Esophagus muscularis mucosa (tissue), 4 donors: ENCODE measurements around the gene GTSE1. TPM values are rescaled to one million over a fixed set of nuclear protein-coding genes. Genes with fewer than 3 reads are reported as not detected.

ENCODE experiments used
- DNase-seq: peaks from one replicate; pipeline ENCODE4 v3.0.0-alpha.2; 2017; ENCODE audit errors: extremely low spot score
- H3K27ac ChIP-seq, 4 donors: fragments of 200-600 bp; sonication (generic); replicated peaks in 1 of 4; 1 replicate in 3 of 4; 2 replicates in 1 of 4; pipeline ENCODE4 v1.5.1; 2016 to 2019; ENCODE audit warnings: mild to moderate bottlenecking in 1 of 4
- H3K27me3 ChIP-seq, 4 donors: fragments of 200-600 bp; sonication (generic); one replicate each; pipeline versions ENCODE4 v1.5.1 to v1.6.0; 2016 to 2019
- H3K36me3 ChIP-seq, 4 donors: fragments of 200-600 bp; sonication (generic); one replicate each; pipeline ENCODE4 v1.5.1; 2016 to 2019
- H3K4me1 ChIP-seq, 4 donors: fragments of 200-600 bp; sonication (generic); one replicate each; pipeline ENCODE4 v1.5.1; 2016 to 2019
- H3K4me3 ChIP-seq, 4 donors: fragments of 200-600 bp; sonication (generic); 1 replicate in 2 of 4; 2 replicates in 2 of 4; pipeline ENCODE4 v1.5.1; 2016 to 2019; ENCODE audit warnings: mild to moderate bottlenecking in 4 of 4, moderate library complexity in 1 of 4
- H3K9me3 ChIP-seq, 4 donors: fragments of 200-600 bp; sonication (generic); 1 replicate in 3 of 4; 2 replicates in 1 of 4; pipeline ENCODE4 v1.5.1; 2016 to 2019
- CTCF ChIP-seq, 3 experiments: fragments of 200-600 bp in 2 of 3; fragments of 450-650 bp in 1 of 3; sonication (generic) in 2 of 3; IDR thresholded peaks; one replicate each; pipeline ENCODE4 v1.5.1; 2017 to 2019; ENCODE audit warnings: antibody characterized with exemption in 3 of 3, mild to moderate bottlenecking in 2 of 3, moderate library complexity in 1 of 3
- EP300 ChIP-seq: sonication (generic); formaldehyde crosslinking; IDR thresholded peaks from one replicate; pipeline ENCODE4 v1.6.1; 2017; ENCODE audit warnings: antibody characterized with exemption
- POLR2A ChIP-seq: fragments of 450-650 bp; IDR thresholded peaks from one replicate; pipeline ENCODE4 v1.6.1; 2017; ENCODE audit warnings: antibody characterized with exemption, moderate library complexity, mild to moderate bottlenecking, low read depth
- POLR2AphosphoS5 ChIP-seq, 2 donors: sonication (generic); formaldehyde crosslinking; IDR thresholded peaks; one replicate each; pipeline ENCODE4 v1.6.1; 2017; ENCODE audit warnings: antibody characterized with exemption in 2 of 2
- WGBS: methylation state at CpG from one replicate; pipeline ENCODE4 v1.1.5; 2018; 5-methylcytosine and 5-hydroxymethylcytosine counted together
- intact Hi-C: fragments of 100-400 bp; cut with DNase I; formaldehyde crosslinking; loops from one replicate; pipeline ENCODE4 v1.15.1; 2023
- total RNA-seq, 4 donors: library from RNA; depleted of rRNA; stranded (reverse); fragments of >200 nt; gene quantifications; one replicate each; pipeline versions ENCODE4 v1.1.0 to v1.2.1, GENCODE V29; 2016

Gene GTSE1
- total RNA-seq, 4 donors from 2014 or later, result 1.0 TPM; not detected in 3

- Histone ChIP-seq H3K27me3 (no peaks in the 10 kb centered on the region), H3K36me3 (no peaks in the 10 kb centered on the region), H3K9me3 (no peaks in the 10 kb centered on the region), H3K27ac (no peak overlapping the region), H3K4me1 (no peaks in the 10 kb centered on the region), H3K4me3 (no peak overlapping the region)
- 96% methylated on average over 15 of the region's 15 CpGs for WGBS
- TF ChIP-seq POLR2A (no peak), POLR2AphosphoS5 (IDR thresholded peaks at IDR 0.05) (no peak), EP300 (no peak), CTCF (IDR thresholded peaks at IDR 0.05) (no peak)
- intact Hi-C loops, result no loop called here
- DNase-seq, result no peak
Observed at GRCh38 chr22:46322711-46323110, 26.0 kb downstream of the GTSE1 start.

GRCh38 chr22:46323162-46323561, 26.5 kb downstream of the GTSE1 start:
- no peak overlapping the region for H3K4me3 ChIP-seq
- no peaks in the 10 kb centered on the region for H3K36me3 ChIP-seq
- no peak overlapping the region for H3K27ac ChIP-seq
- no peaks in the 10 kb centered on the region for H3K9me3 ChIP-seq
- WGBS, result 96% methylated on average over 17 of the region's 19 CpGs
- H3K27me3 ChIP-seq, result no peaks in the 10 kb centered on the region
- no peak for DNase-seq
- intact Hi-C loops, result no loop called here
- no peaks in the 10 kb centered on the region for H3K4me1 ChIP-seq
- TF ChIP-seq CTCF (IDR thresholded peaks at IDR 0.05) (no peak), POLR2A (no peak), POLR2AphosphoS5 (IDR thresholded peaks at IDR 0.05) (no peak), EP300 (no peak)

GRCh38 chr22:46326066-46326680, 29.5 kb downstream of the GTSE1 start:
- Histone ChIP-seq H3K9me3 (no peaks in the 10 kb centered on the region), H3K4me1 (no peaks in the 10 kb centered on the region), H3K36me3 (no peaks in the 10 kb centered on the region), H3K27ac (no peak overlapping the region), H3K4me3 (no peak overlapping the region), H3K27me3 (no peaks in the 10 kb centered on the region)
- TF ChIP-seq EP300, result no peak
- TF ChIP-seq CTCF (IDR thresholded peaks at IDR 0.05), result no peak
- no peak for TF ChIP-seq POLR2A
- TF ChIP-seq POLR2AphosphoS5 (IDR thresholded peaks at IDR 0.05), result no peak
- intact Hi-C loops, result no loop called here
- WGBS, result 98% methylated on average over 23 of the region's 23 CpGs
- no peak for DNase-seq

- Histone ChIP-seq H3K9me3 (no peaks in the 10 kb centered on the region), H3K4me1 (no peaks in the 10 kb centered on the region), H3K27ac (no peak overlapping the region), H3K36me3 (no peaks in the 10 kb centered on the region), H3K27me3 (no peaks in the 10 kb centered on the region), H3K4me3 (no peak overlapping the region)
- TF ChIP-seq POLR2AphosphoS5 (IDR thresholded peaks at IDR 0.05) (no peak), EP300 (no peak)
- 93% methylated on average over 13 of the region's 13 CpGs for WGBS
- DNase-seq, result no peak
- intact Hi-C loops, result no loop called here
Observed at GRCh38 chr22:46327691-46328465, 31.2 kb downstream of the GTSE1 start.

- H3K4me1 ChIP-seq, result no peaks in the 10 kb centered on the region
- no peaks in the 10 kb centered on the region for H3K36me3 ChIP-seq
- H3K9me3 ChIP-seq, result no peaks in the 10 kb centered on the region
- no peak for DNase-seq
- WGBS, result 96% methylated on average over 11 of the region's 11 CpGs
- intact Hi-C loops, result no loop called here
- no peak for TF ChIP-seq EP300
- no peak overlapping the region for H3K4me3 ChIP-seq
- no peaks in the 10 kb centered on the region for H3K27me3 ChIP-seq
- H3K27ac ChIP-seq, result no peak overlapping the region
Observed at GRCh38 chr22:46328797-46329196, 32.1 kb downstream of the GTSE1 start.
